ENCODE measurements around the gene CTIF. TPM values are rescaled to one million over a fixed set of nuclear protein-coding genes. Genes with fewer than 3 reads are reported as not detected.

CTIF gene
- total RNA-seq, 1 donor from 2014 or later: 26.4 TPM

- Mint-ChIP-seq H3K36me3 (ENCODE audit: insufficient read depth) (no peaks in the 10 kb centered on the region), H3K4me1 (ENCODE audit: low read depth) (peaks cover 2% of the 10 kb centered on the region), H3K9me3 (ENCODE audit: low read depth) (no peaks in the 10 kb centered on the region), H3K27ac (no peak overlapping the region), H3K4me3 (ENCODE audit: low read depth) (no peak overlapping the region), H3K27me3 (no peaks in the 10 kb centered on the region)
- TF ChIP-seq CTCF (IDR thresholded peaks at IDR 0.05; ENCODE audit: unreplicated experiment): no peak
- no peak for DNase-seq (ENCODE audit: low spot score, unreplicated experiment)
Measured at GRCh38 chr18:48635806-48636205, 97.0 kb downstream of the CTIF start.

GRCh38 chr18:48636436-48636835 lies 97.6 kb downstream of the CTIF start:
- Mint-ChIP-seq H3K4me1 (ENCODE audit: low read depth) (peaks cover 2% of the 10 kb centered on the region), H3K27ac (no peak overlapping the region), H3K4me3 (ENCODE audit: low read depth) (no peak overlapping the region), H3K36me3 (ENCODE audit: insufficient read depth) (no peaks in the 10 kb centered on the region), H3K27me3 (no peaks in the 10 kb centered on the region), H3K9me3 (ENCODE audit: low read depth) (no peaks in the 10 kb centered on the region)
- no peak for DNase-seq (ENCODE audit: low spot score, unreplicated experiment)
- no peak for TF ChIP-seq CTCF (IDR thresholded peaks at IDR 0.05; ENCODE audit: unreplicated experiment)

- peaks cover 3% of the 10 kb centered on the region for H3K9me3 Mint-ChIP-seq (ENCODE audit: low read depth)
- no peak for DNase-seq (ENCODE audit: low spot score, unreplicated experiment)
- H3K4me1 Mint-ChIP-seq (ENCODE audit: low read depth): peaks cover 2% of the 10 kb centered on the region
- no peak for TF ChIP-seq CTCF (IDR thresholded peaks at IDR 0.05; ENCODE audit: unreplicated experiment)
- no peaks in the 10 kb centered on the region for H3K36me3 Mint-ChIP-seq (ENCODE audit: insufficient read depth)
- H3K27me3 Mint-ChIP-seq: no peaks in the 10 kb centered on the region
- no peak overlapping the region for H3K27ac Mint-ChIP-seq
- H3K4me3 Mint-ChIP-seq (ENCODE audit: low read depth): no peak overlapping the region
Measured at GRCh38 chr18:48637081-48637990, 98.5 kb downstream of the CTIF start.

- no peak for TF ChIP-seq CTCF (IDR thresholded peaks at IDR 0.05; ENCODE audit: unreplicated experiment)
- Mint-ChIP-seq H3K4me1 (ENCODE audit: low read depth) (peaks cover 2% of the 10 kb centered on the region), H3K4me3 (ENCODE audit: low read depth) (no peak overlapping the region), H3K9me3 (ENCODE audit: low read depth) (peaks cover 7% of the 10 kb centered on the region), H3K27me3 (no peaks in the 10 kb centered on the region), H3K27ac (no peak overlapping the region), H3K36me3 (ENCODE audit: insufficient read depth) (no peaks in the 10 kb centered on the region)
- DNase-seq (ENCODE audit: low spot score, unreplicated experiment): no peak
Measured at GRCh38 chr18:48638451-48638850, 99.6 kb downstream of the CTIF start.

GRCh38 chr18:48638896-48639771 lies 100.3 kb downstream of the CTIF start:
- Mint-ChIP-seq H3K4me1 (ENCODE audit: low read depth) (peaks cover 5% of the 10 kb centered on the region), H3K27ac (no peak overlapping the region), H3K36me3 (ENCODE audit: insufficient read depth) (no peaks in the 10 kb centered on the region), H3K9me3 (ENCODE audit: low read depth) (peaks cover 7% of the 10 kb centered on the region), H3K27me3 (no peaks in the 10 kb centered on the region), H3K4me3 (ENCODE audit: low read depth) (no peak overlapping the region)
- TF ChIP-seq CTCF (IDR thresholded peaks at IDR 0.05; ENCODE audit: unreplicated experiment): no peak
- no peak for DNase-seq (ENCODE audit: low spot score, unreplicated experiment)
